Tibial nerve (tissue), 4 donors: Measurements from ENCODE around the gene ZNF274.

Source experiments
- CTCF ChIP-seq, 5 experiments: fragments of 200-600 bp in 3 of 5; fragments of 450-650 bp in 2 of 5; sonication (generic) in 3 of 5; IDR thresholded peaks; one replicate each; pipeline ENCODE4 v1.5.1; 2016 to 2019; ENCODE audit warnings: antibody characterized with exemption in 5 of 5, mild to moderate bottlenecking in 3 of 5, moderate library complexity in 2 of 5
- EP300 ChIP-seq, 2 donors: sonication (generic); formaldehyde crosslinking; IDR thresholded peaks; one replicate each; pipeline ENCODE4 v1.6.1; 2017; ENCODE audit warnings: antibody characterized with exemption in 2 of 2, mild to moderate bottlenecking in 1 of 2
- POLR2A ChIP-seq, 2 donors: fragments of 450-650 bp; IDR thresholded peaks; one replicate each; pipeline ENCODE4 v1.6.1; 2017; ENCODE audit warnings: antibody characterized with exemption in 2 of 2, mild to moderate bottlenecking in 2 of 2, moderate library complexity in 2 of 2

GRCh38 chr19:58170860-58171259 is 12.0 kb upstream of the ZNF274 start:
- no peak for TF ChIP-seq POLR2A (IDR thresholded peaks at IDR 0.05)
- no peak for TF ChIP-seq CTCF (IDR thresholded peaks at IDR 0.05)
- no peak for TF ChIP-seq EP300 (IDR thresholded peaks at IDR 0.05)
